CD14-positive monocyte (primary cell): ENCODE measurements around the gene SLC22A3. TPM values are rescaled to one million over a fixed set of nuclear protein-coding genes. Genes with fewer than 3 reads are reported as not detected.

Source experiments
- DNase-seq, 3 donors: peaks; one replicate each; pipeline ENCODE4 v3.0.0-alpha.2; 2011 to 2022
- H2AFZ ChIP-seq: 2 replicates; pipeline ENCODE4 v1.6.0; 2012; ENCODE audit warnings: mild to moderate bottlenecking, low read depth, low read length, inconsistent platforms; ENCODE audit not compliant: insufficient read depth, poor library complexity, severe bottlenecking
- H3K27ac ChIP-seq, 2 donors: 1 replicate in 1 of 2; 2 replicates in 1 of 2; pipeline ENCODE4 v1.5.1; 2012 to 2013; ENCODE audit warnings: low read length in 2 of 2, control low read depth in 1 of 2, inconsistent platforms in 1 of 2, low read depth in 1 of 2, mild to moderate bottlenecking in 1 of 2
- H3K27me3 ChIP-seq, 2 donors: one replicate each; pipeline versions ENCODE4 v1.6.0 to v1.6.1; 2011 to 2013; ENCODE audit warnings: low read length in 2 of 2; ENCODE audit not compliant: control insufficient read depth in 2 of 2, insufficient read depth in 2 of 2
- H3K36me3 ChIP-seq, 2 donors: replicated peaks in 1 of 2; 1 replicate in 1 of 2; 2 replicates in 1 of 2; pipeline versions ENCODE4 v1.5.1 to v1.6.1; 2012 to 2013; ENCODE audit warnings: low read length in 2 of 2, control low read depth in 1 of 2, inconsistent platforms in 1 of 2, mild to moderate bottlenecking in 1 of 2; ENCODE audit not compliant: insufficient read depth in 2 of 2, control insufficient read depth in 1 of 2
- H3K4me1 ChIP-seq, 2 donors: 1 replicate in 1 of 2; 2 replicates in 1 of 2; pipeline versions ENCODE4 v1.5.1 to v1.6.1; 2012 to 2013; ENCODE audit warnings: low read length in 2 of 2, control low read depth in 1 of 2, inconsistent platforms in 1 of 2, mild to moderate bottlenecking in 1 of 2, moderate library complexity in 1 of 2; ENCODE audit not compliant: insufficient read depth in 2 of 2, control insufficient read depth in 1 of 2
- H3K4me2 ChIP-seq: replicated peaks from 2 replicates; pipeline ENCODE3; 2012; ENCODE audit warnings: low read length, moderate library complexity, mild to moderate bottlenecking; ENCODE audit not compliant: poor library complexity, severe bottlenecking; ENCODE audit errors: extremely low read depth
- H3K4me3 ChIP-seq, 3 experiments: fragments of 200-600 bp in 1 of 3; sonication (generic) in 1 of 3; replicated peaks in 1 of 3; 1 replicate in 2 of 3; 2 replicates in 1 of 3; pipeline ENCODE4 v1.5.1; 2011 to 2013; ENCODE audit warnings: low read length in 3 of 3, mild to moderate bottlenecking in 3 of 3, control low read depth in 2 of 3, low read depth in 2 of 3, inconsistent platforms in 1 of 3, moderate library complexity in 1 of 3
- H3K79me2 ChIP-seq: 2 replicates; pipeline ENCODE4 v1.6.0; 2012; ENCODE audit warnings: mild to moderate bottlenecking, control low read depth, inconsistent platforms, low read length, moderate library complexity; ENCODE audit not compliant: insufficient read depth
- H3K9ac ChIP-seq: 2 replicates; pipeline ENCODE4 v1.6.0; 2017; ENCODE audit warnings: low read length, mild to moderate bottlenecking; ENCODE audit not compliant: insufficient read depth, poor library complexity, severe bottlenecking
- H3K9me3 ChIP-seq, 2 donors: replicated peaks in 1 of 2; 1 replicate in 1 of 2; 2 replicates in 1 of 2; pipeline versions ENCODE4 v1.5.1 to v1.6.1; 2012 to 2013; ENCODE audit warnings: low read length in 2 of 2, control low read depth in 1 of 2; ENCODE audit not compliant: control insufficient read depth in 1 of 2, insufficient read depth in 1 of 2
- H4K20me1 ChIP-seq: 2 replicates; pipeline ENCODE4 v1.6.0; 2012; ENCODE audit warnings: mild to moderate bottlenecking, low read length, control low read depth, moderate library complexity; ENCODE audit not compliant: insufficient read depth
- H3K27ac Mint-ChIP-seq, 7 donors: one replicate each; pipeline ENCODE4 v1.8.0; 2020; ENCODE audit warnings: mild to moderate bottlenecking in 7 of 7, mixed read lengths in 7 of 7, moderate library complexity in 6 of 7, inconsistent platforms in 2 of 7
- H3K27me3 Mint-ChIP-seq, 3 donors: one replicate each; pipeline ENCODE4 v1.8.0; 2021 to 2022; ENCODE audit warnings: low read depth in 3 of 3, mild to moderate bottlenecking in 3 of 3, mixed read lengths in 3 of 3, moderate library complexity in 3 of 3, inconsistent platforms in 1 of 3
- H3K36me3 Mint-ChIP-seq, 2 donors: one replicate each; pipeline ENCODE4 v1.8.0; 2020; ENCODE audit warnings: mixed read lengths in 2 of 2, inconsistent platforms in 1 of 2, mild to moderate bottlenecking in 1 of 2
- H3K4me1 Mint-ChIP-seq: one replicate; pipeline ENCODE4 v1.8.0; 2020; ENCODE audit warnings: mild to moderate bottlenecking, mixed read lengths
- H3K4me3 Mint-ChIP-seq, 2 donors: one replicate each; pipeline ENCODE4 v1.8.0; 2020; ENCODE audit warnings: mild to moderate bottlenecking in 2 of 2, mixed read lengths in 2 of 2, moderate library complexity in 1 of 2
- H3K9me3 Mint-ChIP-seq, 7 donors: one replicate each; pipeline ENCODE4 v1.8.0; 2020 to 2022; ENCODE audit warnings: mixed read lengths in 7 of 7, mild to moderate bottlenecking in 6 of 7, moderate library complexity in 6 of 7, inconsistent platforms in 2 of 7
- WGBS: methylation state at CpG from one replicate; pipeline ENCODE4 v1.1.5; 2013; ENCODE audit warnings: missing lambda C conversion rate; ENCODE audit not compliant: insufficient coverage; 5-methylcytosine and 5-hydroxymethylcytosine counted together
- intact Hi-C, 2 donors: fragments of 100-400 bp; cut with micrococcal nuclease; formaldehyde crosslinking; loops; one replicate each; pipeline versions ENCODE4 v1.15.0 to v1.15.1; 2023
- polyA plus RNA-seq, 3 donors: library from polyadenylated mRNA; depleted of rRNA in 1 of 3; unstranded in 2 of 3; stranded (reverse) in 1 of 3; fragments of 300-500 nt in 2 of 3; fragments of >200 nt in 1 of 3; fragmentation: Illumina TruSeq in 2 of 3; gene quantifications; 1 replicate in 2 of 3; 2 replicates in 1 of 3; pipeline ENCODE4 v1.2.3, GENCODE V29; 2012 to 2021
- TF ChIP-seq, protein P1 (sequence below): fragments of 200-600 bp; IDR thresholded peaks from one replicate; pipeline ENCODE4 v1.8.0; 2022; ENCODE audit warnings: antibody characterized with exemption, mild to moderate bottlenecking

Gene SLC22A3
- polyA plus RNA-seq, 3 donors: not detected

DNA sequence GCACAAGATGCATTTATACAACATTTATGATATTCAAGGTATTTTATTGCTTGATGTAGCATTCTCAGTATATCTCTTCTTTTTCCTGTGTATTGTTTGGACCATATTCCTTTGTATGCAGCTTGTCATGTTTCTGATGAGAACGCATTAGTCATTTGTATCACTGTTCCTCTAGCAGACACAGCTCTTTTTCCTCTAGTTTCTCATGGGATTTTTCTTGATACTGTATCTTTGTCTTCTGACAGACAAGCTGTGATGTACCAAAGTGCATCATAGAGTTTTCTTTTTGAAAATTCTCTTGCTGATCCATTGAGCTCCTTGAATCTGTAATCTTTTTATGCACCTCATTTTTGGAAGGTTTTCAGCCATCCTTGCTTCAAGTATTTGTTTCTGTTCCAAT is 140.9 kb downstream of the SLC22A3 start:
- H3K4me3 ChIP-seq: no peak overlapping the region
- no peak overlapping the region for H3K27ac Mint-ChIP-seq
- H3K4me3 Mint-ChIP-seq: no peak overlapping the region
- no peak for DNase-seq
- no peaks in the 10 kb centered on the region for H3K36me3 Mint-ChIP-seq
- no peaks in the 10 kb centered on the region for H3K27me3 ChIP-seq
- WGBS: no CpG with 5 or more reads among the region's 1 CpG
- H3K9me3 ChIP-seq: no peaks in the 10 kb centered on the region
- H3K4me1 ChIP-seq: no peaks in the 10 kb centered on the region
- TF ChIP-seq, protein P1, sequence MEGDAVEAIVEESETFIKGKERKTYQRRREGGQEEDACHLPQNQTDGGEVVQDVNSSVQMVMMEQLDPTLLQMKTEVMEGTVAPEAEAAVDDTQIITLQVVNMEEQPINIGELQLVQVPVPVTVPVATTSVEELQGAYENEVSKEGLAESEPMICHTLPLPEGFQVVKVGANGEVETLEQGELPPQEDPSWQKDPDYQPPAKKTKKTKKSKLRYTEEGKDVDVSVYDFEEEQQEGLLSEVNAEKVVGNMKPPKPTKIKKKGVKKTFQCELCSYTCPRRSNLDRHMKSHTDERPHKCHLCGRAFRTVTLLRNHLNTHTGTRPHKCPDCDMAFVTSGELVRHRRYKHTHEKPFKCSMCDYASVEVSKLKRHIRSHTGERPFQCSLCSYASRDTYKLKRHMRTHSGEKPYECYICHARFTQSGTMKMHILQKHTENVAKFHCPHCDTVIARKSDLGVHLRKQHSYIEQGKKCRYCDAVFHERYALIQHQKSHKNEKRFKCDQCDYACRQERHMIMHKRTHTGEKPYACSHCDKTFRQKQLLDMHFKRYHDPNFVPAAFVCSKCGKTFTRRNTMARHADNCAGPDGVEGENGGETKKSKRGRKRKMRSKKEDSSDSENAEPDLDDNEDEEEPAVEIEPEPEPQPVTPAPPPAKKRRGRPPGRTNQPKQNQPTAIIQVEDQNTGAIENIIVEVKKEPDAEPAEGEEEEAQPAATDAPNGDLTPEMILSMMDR: no peak
- no peaks in the 10 kb centered on the region for H3K36me3 ChIP-seq
- no peaks in the 10 kb centered on the region for H3K79me2 ChIP-seq
- intact Hi-C loops: no loop called here
- no peak overlapping the region for H3K27ac ChIP-seq
- no peak overlapping the region for H3K9ac ChIP-seq
- H3K4me2 ChIP-seq: no peak overlapping the region
- H2AFZ ChIP-seq: no peak overlapping the region
- H4K20me1 ChIP-seq: no peaks in the 10 kb centered on the region
- no peaks in the 10 kb centered on the region for H3K4me1 Mint-ChIP-seq
- peaks cover 0 to 5% (median 0%) of the 10 kb centered on the region in 7 donors for H3K9me3 Mint-ChIP-seq
- peaks cover 4 to 13% (median 7%) of the 10 kb centered on the region in 3 donors for H3K27me3 Mint-ChIP-seq

DNA sequence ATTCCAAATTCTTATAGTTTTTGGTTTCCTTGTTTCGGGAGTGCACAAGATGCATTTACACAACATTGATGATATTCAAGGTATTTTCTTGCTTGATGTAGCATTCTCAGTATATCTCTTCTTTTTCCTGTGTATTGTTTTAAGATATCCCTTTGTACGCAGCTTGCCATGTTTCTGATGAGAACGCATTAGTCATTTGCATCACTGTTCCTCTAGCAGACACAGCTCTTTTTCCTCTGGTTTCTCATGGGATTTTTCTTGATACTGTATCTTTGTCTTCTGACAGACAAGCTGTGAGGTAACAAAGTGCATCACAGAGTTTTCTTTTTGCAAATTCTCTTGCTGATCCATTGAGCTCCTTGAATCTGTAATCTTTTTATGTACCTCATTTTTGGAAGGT is 146.4 kb downstream of the SLC22A3 start:
- H2AFZ ChIP-seq: no peak overlapping the region
- intact Hi-C loops: no loop called here
- no peak overlapping the region for H3K4me2 ChIP-seq
- H3K4me3 ChIP-seq: no peak overlapping the region
- no peaks in the 10 kb centered on the region for H3K79me2 ChIP-seq
- no peak overlapping the region for H3K4me3 Mint-ChIP-seq
- no peaks in the 10 kb centered on the region for H3K4me1 Mint-ChIP-seq
- no peaks in the 10 kb centered on the region for H4K20me1 ChIP-seq
- H3K9ac ChIP-seq: no peak overlapping the region
- no peaks in the 10 kb centered on the region for H3K4me1 ChIP-seq
- H3K36me3 ChIP-seq: no peaks in the 10 kb centered on the region
- TF ChIP-seq, protein P1: no peak
- H3K27ac ChIP-seq: no peak overlapping the region
- no peak for DNase-seq
- H3K27ac Mint-ChIP-seq: no peak overlapping the region
- no peaks in the 10 kb centered on the region for H3K9me3 ChIP-seq
- no peaks in the 10 kb centered on the region for H3K36me3 Mint-ChIP-seq
- no CpG with 5 or more reads among the region's 3 CpGs for WGBS
- H3K27me3 Mint-ChIP-seq: peaks cover 1 to 12% (median 2%) of the 10 kb centered on the region in 3 donors
- H3K27me3 ChIP-seq: no peaks in the 10 kb centered on the region
- peaks cover 0 to under 1% (median 0%) of the 10 kb centered on the region in 7 donors for H3K9me3 Mint-ChIP-seq
